HG03571 (cell line): ENCODE results near the gene KANK2.
A peak's percentile ranks its signal among the peaks of the same experiment; 100 is the strongest.

ENCODE experiments used
- ATAC-seq: cut with Tn5 transposase; IDR thresholded peaks from one replicate; pipeline ENCODE4 v1.9.1; 2021; ENCODE audit not compliant: unreplicated experiment

Gene KANK2

DNA sequence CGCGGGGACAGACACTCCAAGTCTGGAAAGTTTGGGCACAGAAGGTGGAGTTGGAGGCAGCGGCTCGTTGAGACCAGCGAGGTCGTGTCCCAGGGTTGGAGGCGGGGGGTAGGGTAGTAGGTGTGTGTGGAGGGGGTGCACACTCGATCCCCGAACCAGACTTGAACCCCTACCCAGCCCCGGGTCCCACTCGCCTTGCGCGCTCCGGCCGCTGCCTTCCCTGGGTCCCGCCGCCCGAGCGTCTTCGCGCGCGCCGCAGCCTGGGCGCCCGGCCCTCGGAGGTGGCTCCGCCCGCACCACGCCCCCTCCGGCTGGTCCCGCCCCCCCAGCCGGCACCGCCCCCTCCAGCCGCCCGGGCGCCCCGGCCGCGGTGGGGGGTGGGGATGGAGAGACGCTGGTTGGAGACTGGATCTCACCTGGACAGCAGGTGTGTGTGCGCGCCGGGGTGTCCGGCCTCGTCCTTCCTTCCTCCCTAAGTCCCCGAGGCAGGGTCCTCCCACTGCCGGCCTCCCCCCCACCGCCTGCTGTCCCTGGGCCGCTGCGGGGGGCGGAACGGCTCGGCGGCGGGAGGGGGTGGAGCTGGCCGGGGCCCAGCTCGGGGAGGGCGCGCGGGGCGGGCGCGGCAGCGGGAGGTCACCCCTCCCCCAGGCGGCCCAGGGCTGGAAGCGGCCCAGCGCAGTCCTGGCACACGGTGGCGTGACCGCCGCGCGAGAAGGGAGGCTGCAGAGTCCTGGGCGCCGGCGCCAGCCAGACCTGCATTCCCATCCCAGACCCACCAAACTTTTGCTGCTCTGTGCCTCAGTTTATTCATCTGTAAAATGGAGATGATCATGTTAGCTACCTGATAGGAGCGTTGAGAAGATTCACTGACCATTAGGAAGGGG is at the start of gene KANK2:
Gene KANK2 (minus strand): TSS at position 255 of the 884 bp plus-strand sequence. CDS start 3,034 bp downstream, outside the sequence.
- ATAC-seq: peak; percentile 62

DNA sequence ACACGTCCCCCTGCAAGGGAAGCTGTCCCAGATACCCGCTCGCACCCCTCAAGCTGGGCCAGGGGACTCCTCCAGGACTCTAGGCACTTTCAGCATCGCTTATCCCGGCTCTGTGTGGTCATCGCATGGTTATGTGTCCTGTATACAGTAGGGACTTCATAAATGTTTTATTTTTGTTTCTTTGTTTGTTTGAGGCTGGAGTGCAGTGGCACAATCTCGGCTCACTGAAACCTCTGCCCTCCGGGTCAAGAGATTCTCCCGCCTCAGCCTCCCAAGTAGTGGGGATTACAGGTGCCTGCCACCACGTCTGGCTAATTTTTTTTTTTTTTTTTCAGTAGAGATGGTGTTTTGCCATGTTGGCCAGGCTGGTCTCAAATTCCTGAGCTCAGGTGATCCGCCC is 49.6 kb upstream of the KANK2 start:
- ATAC-seq: no peak

DNA sequence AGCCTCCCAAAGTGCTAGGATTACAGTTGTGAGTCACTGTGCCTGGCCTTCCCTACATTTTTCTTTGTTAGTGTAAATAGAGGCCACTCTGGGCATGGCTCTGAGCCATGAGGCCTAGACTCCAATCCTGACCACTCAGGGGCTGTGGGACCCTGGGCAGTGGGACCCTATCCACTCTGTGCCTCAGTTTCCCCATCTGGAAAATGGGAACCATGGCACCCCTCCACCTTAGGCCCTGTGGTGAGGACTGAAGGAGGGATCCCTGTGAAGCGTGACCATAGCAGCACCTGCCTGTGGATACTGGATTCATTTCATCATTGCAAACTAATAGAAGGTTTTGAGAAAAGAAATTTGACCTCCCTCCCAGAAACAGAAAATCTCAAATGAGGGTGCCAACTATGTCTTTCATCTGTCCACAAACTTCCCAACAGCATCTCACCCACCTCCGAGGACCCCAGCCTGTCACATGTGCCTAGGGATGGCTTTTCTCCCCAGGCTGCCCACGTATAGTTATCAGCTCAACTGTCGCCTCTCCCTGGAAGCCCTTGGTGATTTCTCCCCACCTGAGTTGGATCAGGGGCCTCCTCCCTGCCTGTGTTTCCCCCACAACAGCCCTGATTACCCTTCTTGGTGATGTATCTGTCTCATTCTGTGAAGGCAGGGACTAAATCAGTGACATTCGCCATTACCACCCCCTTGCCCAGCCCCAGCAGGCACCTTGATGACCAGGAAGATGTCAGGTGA is 47.7 kb upstream of the KANK2 start:
- ATAC-seq: no peak

DNA sequence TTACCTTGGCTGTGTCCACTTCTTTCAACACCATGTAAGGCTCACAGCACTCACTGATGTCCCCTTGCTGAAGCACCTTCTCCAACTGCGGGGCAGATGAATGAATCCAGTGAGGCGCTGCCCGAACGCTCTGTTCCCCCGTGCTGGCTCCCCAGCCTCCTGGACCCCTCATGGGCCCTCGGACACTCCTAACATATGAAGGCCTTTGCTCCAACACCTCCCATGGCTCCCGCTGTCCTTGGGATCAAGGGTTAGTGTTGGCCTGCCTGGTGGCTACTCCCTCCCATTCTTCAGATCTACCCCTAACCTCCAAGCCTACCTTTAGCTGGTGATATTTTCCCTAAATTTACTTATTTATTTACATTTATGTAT is 46.4 kb upstream of the KANK2 start:
- ATAC-seq: no peak

DNA sequence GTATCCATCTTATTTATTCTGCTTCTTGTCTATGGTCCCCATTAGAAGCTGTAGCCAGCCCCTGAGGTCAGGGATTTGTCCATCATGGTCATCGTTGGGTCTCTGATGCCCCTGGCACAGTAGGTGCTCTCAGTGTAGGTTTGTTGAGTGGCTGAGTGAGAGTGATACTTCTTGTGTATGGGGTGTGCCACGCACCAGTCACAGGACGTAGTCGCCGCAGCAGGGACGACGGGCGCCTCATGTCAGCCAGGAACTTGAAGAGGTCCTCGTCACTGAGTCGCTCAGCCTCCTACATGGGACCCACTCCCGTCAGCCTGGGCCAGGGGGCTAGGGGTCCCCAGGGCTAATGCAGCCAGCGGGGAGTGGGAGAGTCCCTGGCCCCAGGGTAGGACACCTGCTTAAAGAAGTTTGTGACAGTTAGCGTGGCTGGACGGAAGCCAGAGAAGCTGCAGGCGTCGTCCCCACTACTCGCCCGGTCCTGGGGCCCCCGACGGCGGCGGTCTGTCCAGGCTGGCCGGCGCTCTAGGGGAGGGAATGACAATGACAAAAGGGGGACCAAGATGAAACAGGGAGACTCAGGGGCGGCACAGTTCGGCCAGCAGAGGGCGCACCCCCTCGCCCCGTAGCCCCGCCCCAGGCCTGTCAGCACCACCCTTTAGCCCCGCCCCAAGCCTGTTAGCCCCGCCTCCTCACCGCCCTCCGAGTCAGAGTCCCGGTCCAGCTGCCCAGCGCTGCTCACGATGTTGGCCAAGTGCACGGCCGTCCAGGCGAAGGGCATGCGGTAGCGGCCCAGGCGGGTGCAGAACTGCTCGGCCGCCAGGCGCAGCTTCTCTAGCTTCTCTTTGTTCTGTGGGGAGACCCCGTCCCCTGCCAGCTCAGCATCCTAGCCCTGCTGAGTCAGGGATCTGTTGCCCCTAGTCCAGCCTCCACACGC is 45.8 kb upstream of the KANK2 start:
- ATAC-seq: no peak

DNA sequence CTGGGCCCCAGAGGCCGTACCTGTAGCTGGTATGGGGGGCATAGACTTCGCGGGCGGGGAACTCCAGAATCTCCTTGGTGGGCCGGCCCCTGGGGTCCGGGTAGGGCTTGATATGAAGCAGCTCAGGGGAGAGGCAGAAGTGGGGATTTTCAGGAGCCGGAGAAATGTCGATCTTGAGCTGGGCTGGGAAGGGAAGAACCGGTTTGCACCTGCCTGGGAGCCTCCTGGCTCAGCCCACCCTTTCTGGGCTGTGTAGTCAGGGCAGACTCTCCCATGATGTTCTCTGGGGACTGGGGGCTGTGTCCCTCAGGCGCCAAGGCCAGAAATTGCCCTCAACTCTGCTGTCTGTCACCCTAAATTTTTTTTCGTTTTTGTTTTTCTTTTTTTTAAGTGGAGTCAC is 44.7 kb upstream of the KANK2 start:
- no peak for ATAC-seq

DNA sequence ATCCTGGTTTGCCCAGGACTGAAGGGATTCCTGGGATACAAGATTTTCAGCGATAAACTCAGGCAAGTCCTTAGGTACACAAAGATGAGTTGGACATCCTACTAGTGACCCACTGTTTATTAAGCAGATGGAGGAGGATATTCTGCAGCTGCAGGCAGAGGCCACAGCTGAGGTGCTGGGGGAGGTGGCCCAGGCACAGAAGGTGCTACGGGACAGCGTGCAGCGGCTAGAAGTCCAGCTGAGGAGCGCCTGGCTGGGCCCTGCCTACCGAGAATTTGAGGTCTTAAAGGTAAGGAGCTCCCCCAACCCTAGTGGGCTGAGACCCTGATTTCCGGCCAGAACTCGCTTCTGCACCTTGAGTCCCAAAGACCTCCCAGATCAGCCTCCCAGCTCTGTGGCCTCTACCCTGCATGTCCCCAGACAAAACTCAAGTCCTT is 42.7 kb upstream of the KANK2 start:
- ATAC-seq: no peak

DNA sequence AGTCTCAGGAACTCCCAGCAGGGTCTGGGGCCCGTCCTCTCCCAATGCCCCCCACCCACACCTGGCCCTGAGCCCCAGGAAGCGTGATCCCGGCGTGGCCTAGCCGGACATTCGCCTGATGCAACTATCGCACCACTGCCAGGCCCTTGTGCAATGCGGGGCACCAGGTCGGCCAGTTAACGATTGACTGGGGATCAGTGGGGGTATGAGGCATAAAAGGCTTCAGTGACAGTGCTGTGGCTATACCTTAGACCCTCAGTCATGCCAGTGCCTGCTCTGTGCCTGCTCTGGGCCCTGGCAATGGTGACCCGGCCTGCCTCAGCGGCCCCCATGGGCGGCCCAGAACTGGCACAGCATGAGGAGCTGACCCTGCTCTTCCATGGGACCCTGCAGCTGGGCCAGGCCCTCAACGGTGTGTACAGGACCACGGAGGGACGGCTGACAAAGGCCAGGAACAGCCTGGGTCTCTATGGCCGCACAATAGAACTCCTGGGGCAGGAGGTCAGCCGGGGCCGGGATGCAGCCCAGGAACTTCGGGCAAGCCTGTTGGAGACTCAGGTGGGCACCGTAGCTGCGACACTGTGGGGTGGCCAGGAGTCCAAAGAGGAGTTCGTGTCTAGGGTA is 42.1 kb upstream of the KANK2 start, which contains the start of gene ANGPTL8:
Gene ANGPTL8 (plus strand): TSS at position 243 of the 624 bp plus-strand sequence. CDS start 19 bp downstream, at position 262.
- ATAC-seq: no peak

DNA sequence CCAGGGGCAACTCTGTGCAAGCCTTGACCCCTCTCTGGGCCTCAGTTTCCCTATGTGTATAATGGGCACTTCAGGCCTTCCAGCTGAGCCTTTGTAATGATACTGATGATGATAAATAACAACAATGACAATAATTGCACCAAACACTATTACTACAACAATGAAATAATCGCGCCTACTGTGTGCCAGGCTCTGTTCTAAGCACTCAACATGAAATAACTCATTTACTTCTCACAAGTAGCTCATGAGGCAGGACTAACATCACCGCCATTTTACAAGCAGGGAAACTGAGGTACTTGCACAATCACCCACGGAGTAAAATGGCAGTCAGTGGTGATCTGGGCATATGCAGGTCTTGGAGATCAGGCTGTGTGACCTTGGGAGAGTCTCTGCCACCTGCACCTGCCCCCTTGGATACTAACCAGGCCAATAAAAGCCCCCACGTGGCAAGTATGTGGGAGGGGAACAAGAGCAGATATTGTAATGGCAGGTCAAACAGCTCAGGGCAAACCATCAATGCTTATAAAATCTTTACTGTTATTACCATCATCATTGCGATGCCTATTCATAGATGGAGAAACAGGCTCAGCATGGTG is 41.5 kb upstream of the KANK2 start:
- no peak for ATAC-seq

DNA sequence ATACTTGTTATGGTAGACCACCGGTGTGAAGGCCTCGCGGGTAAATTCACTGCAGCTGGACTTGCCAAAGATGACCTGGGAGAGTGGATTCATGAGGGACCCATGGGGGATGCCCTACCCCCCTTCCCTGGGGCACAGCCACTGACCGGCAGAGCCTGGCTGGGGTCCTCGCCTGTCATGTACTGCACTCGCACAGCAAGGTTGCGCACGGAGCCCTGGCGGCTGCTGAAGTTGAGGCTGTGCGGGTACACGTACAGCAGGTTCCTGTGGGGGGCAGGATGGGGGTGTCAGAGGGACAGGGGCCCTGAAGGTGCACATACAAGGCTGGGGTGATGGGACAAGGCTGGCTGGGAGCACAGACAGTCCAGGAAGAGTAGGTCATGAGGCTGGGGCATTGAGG is 40.7 kb upstream of the KANK2 start:
- ATAC-seq: no peak

DNA sequence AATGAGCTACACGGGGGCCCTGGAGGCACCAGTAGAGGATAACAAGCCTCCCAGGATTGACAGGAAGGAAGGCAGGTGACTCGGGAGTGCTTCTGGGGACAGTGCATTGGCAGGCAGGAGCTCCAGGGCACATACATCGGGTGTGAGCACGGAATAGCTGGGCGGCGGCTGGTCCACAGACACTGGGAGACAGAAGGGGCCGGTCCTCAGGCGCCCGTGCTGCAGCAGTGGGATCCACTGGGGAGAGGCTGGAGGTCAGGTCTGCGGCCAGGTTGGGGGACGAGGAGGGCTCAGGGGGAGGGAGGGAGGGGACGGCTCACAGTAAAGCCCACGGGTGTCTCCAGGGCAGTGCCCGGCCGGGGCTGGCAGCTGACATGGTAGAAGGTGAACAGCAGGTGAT is 40.0 kb upstream of the KANK2 start:
- no peak for ATAC-seq

DNA sequence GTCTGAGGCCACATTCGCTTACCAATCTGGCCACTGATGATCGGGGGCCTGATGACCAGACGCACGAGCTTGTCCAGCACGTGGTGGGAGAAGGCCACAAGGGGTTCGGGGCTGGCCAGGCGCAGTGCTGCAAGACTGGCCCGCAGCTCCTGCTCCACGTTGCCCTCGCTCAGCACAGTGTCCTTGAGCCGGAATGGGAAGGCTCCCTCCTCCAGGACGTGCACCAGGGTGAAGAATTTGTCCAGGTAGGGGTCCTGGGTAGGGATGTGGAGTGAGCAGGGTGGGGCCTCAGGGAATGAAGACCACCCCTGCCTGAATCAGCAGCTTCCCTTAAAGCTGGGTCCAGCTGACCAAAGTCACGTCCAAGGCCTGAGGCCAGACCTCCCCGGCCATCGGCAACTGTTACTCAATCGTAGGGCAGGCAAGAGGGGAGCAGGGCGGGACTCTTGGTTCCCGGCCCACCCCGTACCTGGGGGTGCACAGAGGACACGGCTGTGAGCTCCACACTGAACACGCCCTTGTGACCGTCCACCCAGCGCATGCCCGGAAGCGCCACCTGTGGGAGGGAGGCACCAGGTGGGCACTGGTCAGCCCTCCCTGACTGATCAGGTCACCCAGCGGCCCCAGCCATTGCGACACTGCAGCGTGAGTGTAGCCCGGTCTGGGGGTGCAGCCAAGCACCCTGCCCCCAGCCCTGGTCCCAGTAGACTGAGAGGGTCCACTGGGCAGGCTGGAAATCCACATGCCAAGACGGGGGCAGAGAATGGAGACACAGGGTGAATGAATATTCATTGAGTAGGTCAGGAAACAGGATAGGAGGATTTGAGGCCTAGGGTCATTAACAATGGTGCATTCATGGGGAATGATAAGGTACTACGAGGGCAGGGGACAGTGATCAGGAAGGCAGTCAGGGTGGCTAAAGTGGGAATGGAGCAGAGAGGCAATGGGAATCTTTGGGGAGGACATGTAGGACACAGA is 39.3 kb upstream of the KANK2 start:
- ATAC-seq: no peak

DNA sequence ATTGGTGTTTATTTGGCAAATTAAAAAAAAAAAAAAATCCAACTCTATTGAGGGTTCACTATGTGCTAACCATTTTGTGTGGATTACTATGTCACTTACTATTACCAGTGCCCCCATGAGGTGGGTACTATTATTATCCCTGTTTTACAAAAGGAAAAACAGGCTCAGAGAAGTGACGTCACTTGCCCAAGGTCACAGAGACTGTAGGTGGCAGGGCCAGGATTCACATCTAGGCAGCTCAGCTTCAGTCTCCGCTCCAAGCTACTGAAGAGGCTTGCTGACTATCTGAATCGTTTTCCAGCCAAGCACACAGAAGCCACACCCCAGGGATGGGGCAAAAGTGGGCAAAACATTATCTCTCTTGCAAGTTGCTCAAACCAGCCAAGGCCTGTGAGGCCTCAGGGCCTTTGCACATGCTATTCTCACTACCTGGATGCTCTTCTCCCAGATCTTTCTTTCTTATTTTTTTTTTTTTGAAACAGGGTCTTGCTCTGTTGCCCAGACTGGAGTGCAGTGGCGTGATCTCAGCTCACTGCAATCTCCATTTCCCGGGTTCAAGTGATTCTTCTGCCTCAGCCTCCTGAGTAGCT is 37.2 kb upstream of the KANK2 start:
- no peak for ATAC-seq

DNA sequence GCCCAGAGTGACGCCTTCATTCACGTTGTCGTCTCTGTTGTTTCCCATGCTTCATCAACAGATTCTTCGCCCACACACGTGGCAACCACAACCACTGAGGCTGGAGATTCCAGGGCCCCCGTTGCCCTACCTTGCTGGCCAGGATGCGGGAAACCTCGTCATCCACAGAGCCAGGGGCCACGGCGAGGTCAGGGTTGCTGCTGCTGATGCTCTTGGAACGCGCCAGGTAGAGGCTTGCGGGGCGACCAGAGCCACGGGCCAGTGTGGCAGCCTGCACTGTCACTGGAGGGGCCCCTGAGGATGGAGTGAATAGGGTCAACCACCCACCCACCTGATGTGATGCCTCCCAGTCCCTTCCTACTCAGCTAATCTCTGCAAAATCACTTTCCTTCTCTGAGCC is 35.7 kb upstream of the KANK2 start:
- no peak for ATAC-seq

DNA sequence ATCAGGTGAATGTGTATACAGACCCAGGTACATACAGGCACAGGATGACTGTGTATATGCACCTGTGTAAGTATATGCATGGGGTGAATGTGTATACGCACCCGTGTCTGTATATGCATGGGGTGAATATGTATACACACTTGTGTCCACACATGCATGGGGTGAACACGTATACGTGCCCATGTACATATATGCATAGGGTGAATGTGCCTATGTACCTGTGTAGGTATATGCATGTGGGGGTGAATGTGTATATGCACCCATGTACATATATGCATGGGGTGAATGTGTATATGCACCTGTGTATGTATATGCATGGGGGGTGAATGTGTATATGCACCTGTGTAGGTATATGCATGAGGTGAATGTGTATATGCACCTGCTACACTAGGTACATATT is 35.2 kb upstream of the KANK2 start:
- ATAC-seq: no peak

DNA sequence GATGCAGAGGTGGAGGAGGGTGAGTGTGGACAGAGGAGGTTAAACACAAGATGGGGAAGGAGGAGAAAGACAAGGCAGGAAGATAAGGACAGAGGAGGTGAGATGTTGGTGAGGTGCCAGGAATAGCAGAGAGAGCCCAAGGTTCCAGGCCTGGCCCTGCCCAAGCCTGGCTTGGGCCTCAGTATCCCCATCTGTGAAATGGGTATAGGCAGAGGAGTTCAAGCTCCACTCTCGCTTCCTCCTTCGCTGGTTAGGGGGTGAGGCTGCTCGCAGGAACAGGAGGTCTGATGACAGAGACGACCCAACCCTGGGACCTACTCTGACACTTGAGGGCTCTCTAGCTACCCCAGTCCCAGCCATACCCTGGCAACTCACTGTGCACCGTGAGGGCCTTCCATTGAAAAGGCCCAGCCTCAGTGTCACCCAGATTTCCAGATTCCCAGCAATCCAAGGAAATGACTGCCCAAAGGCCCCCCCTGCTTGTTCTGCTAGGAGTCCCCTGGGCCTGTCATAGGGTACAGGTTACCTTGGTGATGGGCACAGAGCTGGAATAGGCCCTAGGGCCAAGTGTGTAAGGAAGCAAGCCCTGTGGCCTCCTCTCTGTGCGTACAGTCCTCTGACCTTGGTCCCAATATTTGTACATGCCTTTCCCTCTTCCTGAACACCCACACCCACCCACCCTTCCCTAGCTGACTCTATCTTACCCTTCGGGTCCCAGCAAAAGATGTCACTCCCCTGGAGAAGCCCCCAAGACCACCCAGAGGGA is 33.5 kb upstream of the KANK2 start:
- ATAC-seq: no peak

DNA sequence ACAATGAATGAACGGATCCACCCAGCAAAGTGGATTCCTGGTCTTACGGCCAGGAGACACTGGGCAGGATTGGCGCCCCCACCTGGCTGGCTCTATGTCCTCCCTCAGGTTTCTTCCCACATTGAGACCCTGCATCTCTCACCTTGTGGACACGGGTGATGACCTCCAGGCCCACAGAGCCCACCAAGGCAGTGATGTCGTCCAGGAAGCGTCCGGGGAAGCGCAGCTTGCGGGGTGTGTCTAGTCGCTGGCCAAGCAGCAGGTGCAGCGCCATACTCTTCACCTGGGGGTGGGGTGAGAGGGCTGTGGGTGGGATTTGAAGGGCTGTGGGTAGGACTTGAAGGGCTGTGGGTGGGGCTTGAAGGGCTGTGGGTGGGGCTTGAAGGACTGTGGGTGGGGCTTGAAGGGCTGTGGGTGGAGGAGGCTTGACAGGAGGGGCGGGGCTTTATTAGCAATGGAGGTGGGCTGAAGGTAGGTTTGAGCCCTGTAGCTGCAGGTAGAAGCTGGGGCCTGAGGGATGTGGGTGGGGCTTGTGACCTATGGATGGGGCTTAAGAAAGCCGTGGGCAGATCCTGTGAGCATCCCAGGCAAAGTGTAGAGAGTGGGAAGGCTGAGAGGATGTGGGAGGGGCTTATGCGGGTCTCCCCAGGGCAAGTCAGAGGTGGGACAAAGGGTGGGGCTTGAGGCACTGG is 30.0 kb upstream of the KANK2 start:
- ATAC-seq: no peak
